Natural killer cell treated with Interleukin-12 subunit alpha and Interleukin-12 subunit beta and Interleukin-15 and Interleukin-18, amount 100 ng/mL, for 72 hours (primary cell): ENCODE results near the gene CCDC127. TPM values are rescaled to one million over a fixed set of nuclear protein-coding genes. Genes with fewer than 3 reads are reported as not detected.

Experiments
- ATAC-seq, 2 donors: fragments of 150-1000 bp; cut with Tn5 transposase in 1 of 2; sonication (Bioruptor Pico), chemical (Tn5 transposase) in 1 of 2; 2 replicates each; pipeline ENCODE4 v1.10.0; 2021
- DNase-seq: peaks from one replicate; pipeline ENCODE4 v3.0.0; 2022; ENCODE audit warnings: low spot score
- H3K27ac Mint-ChIP-seq, 2 donors: 1 replicate in 1 of 2; 2 replicates in 1 of 2; pipeline ENCODE4 v1.8.0; 2022; ENCODE audit warnings: mixed read lengths in 2 of 2, mild to moderate bottlenecking in 1 of 2, moderate library complexity in 1 of 2
- H3K27me3 Mint-ChIP-seq, 2 donors: 1 replicate in 1 of 2; 2 replicates in 1 of 2; pipeline ENCODE4 v1.8.0; 2022; ENCODE audit warnings: mixed read lengths in 2 of 2
- H3K36me3 Mint-ChIP-seq: one replicate; pipeline ENCODE4 v1.8.0; 2022; ENCODE audit warnings: mixed read lengths
- H3K4me1 Mint-ChIP-seq, 2 donors: 1 replicate in 1 of 2; 2 replicates in 1 of 2; pipeline ENCODE4 v1.8.0; 2022; ENCODE audit warnings: low read depth in 2 of 2, mixed read lengths in 2 of 2, mild to moderate bottlenecking in 1 of 2
- H3K4me3 Mint-ChIP-seq: one replicate; pipeline ENCODE4 v1.8.0; 2022; ENCODE audit warnings: mixed read lengths
- H3K9me3 Mint-ChIP-seq: 2 replicates; pipeline ENCODE4 v1.8.0; 2022; ENCODE audit warnings: mixed read lengths
- total RNA-seq, 2 donors: library from RNA; stranded (reverse); gene quantifications; one replicate each; pipeline ENCODE4 v1.2.3, GENCODE V29; 2022

Gene CCDC127
- total RNA-seq, 2 donors from 2014 or later, result 4.3 to 9.1 TPM

GRCh38 chr5:156411-157072, 61.4 kb downstream of the CCDC127 start:
- no peaks in the 10 kb centered on the region for H3K4me1 Mint-ChIP-seq
- H3K36me3 Mint-ChIP-seq, result no peaks in the 10 kb centered on the region
- peaks cover 13 to 32% of the 10 kb centered on the region in 2 donors for H3K27me3 Mint-ChIP-seq
- no peak overlapping the region for H3K4me3 Mint-ChIP-seq
- no peaks in the 10 kb centered on the region for H3K9me3 Mint-ChIP-seq
- no peak for ATAC-seq
- no peak for DNase-seq
- no peak overlapping the region for H3K27ac Mint-ChIP-seq

- H3K27me3 Mint-ChIP-seq, result peaks cover 11 to 25% of the 10 kb centered on the region in 2 donors
- DNase-seq, result no peak
- no peaks in the 10 kb centered on the region for H3K36me3 Mint-ChIP-seq
- H3K9me3 Mint-ChIP-seq, result no peaks in the 10 kb centered on the region
- no peaks in the 10 kb centered on the region for H3K4me1 Mint-ChIP-seq
- H3K27ac Mint-ChIP-seq, result no peak overlapping the region
- peak in 1 of 2 donors; percentile 44 for ATAC-seq
- no peak overlapping the region for H3K4me3 Mint-ChIP-seq
These were observed 62.1 kb downstream of the CCDC127 start for GRCh38 chr5:155651-156410.

- Mint-ChIP-seq H3K27ac (no peak overlapping the region), H3K36me3 (no peaks in the 10 kb centered on the region), H3K4me3 (no peak overlapping the region), H3K9me3 (no peaks in the 10 kb centered on the region), H3K27me3 (peaks cover 12 to 19% of the 10 kb centered on the region in 2 donors), H3K4me1 (no peaks in the 10 kb centered on the region)
- ATAC-seq (no peak), DNase-seq (no peak)
These were observed 63.1 kb downstream of the CCDC127 start for GRCh38 chr5:154826-155225.

GRCh38 chr5:154236-154635, 63.7 kb downstream of the CCDC127 start:
- no peaks in the 10 kb centered on the region for H3K9me3 Mint-ChIP-seq
- no peak overlapping the region for H3K4me3 Mint-ChIP-seq
- peaks cover 7 to 18% of the 10 kb centered on the region in 2 donors for H3K27me3 Mint-ChIP-seq
- DNase-seq (no peak), ATAC-seq (no peak)
- H3K36me3 Mint-ChIP-seq, result no peaks in the 10 kb centered on the region
- no peaks in the 10 kb centered on the region for H3K4me1 Mint-ChIP-seq
- no peak overlapping the region for H3K27ac Mint-ChIP-seq

- no peak for DNase-seq
- no peaks in the 10 kb centered on the region for H3K9me3 Mint-ChIP-seq
- no peak overlapping the region for H3K4me3 Mint-ChIP-seq
- H3K27ac Mint-ChIP-seq, result no peak overlapping the region
- H3K27me3 Mint-ChIP-seq, result peaks cover 2 to 16% of the 10 kb centered on the region in 2 donors
- no peaks in the 10 kb centered on the region for H3K4me1 Mint-ChIP-seq
- ATAC-seq, result no peak
- H3K36me3 Mint-ChIP-seq, result peaks cover 4% of the 10 kb centered on the region
These were observed 64.7 kb downstream of the CCDC127 start for GRCh38 chr5:153256-153655.

- Mint-ChIP-seq H3K27ac (no peak overlapping the region), H3K4me3 (no peak overlapping the region), H3K36me3 (peaks cover 16% of the 10 kb centered on the region), H3K27me3 (peaks cover 4 to 26% of the 10 kb centered on the region in 2 donors), H3K9me3 (peaks cover 4% of the 10 kb centered on the region), H3K4me1 (no peaks in the 10 kb centered on the region)
- DNase-seq (no peak), ATAC-seq (no peak)
These were observed 65.9 kb downstream of the CCDC127 start for GRCh38 chr5:152077-152476.

- H3K36me3 Mint-ChIP-seq, result peaks cover 16% of the 10 kb centered on the region
- peaks cover 4 to 26% of the 10 kb centered on the region in 2 donors for H3K27me3 Mint-ChIP-seq
- ATAC-seq (no peak), DNase-seq (no peak)
- no peak overlapping the region for H3K4me3 Mint-ChIP-seq
- H3K4me1 Mint-ChIP-seq, result no peaks in the 10 kb centered on the region
- H3K27ac Mint-ChIP-seq, result no peak overlapping the region
- H3K9me3 Mint-ChIP-seq, result peaks cover 4% of the 10 kb centered on the region
These were observed 67.2 kb downstream of the CCDC127 start for GRCh38 chr5:150746-151145.

- ATAC-seq, result no peak
- no peaks in the 10 kb centered on the region for H3K4me1 Mint-ChIP-seq
- H3K4me3 Mint-ChIP-seq, result no peak overlapping the region
- no peak for DNase-seq
- no peak overlapping the region for H3K27ac Mint-ChIP-seq
- peaks cover 4 to 26% of the 10 kb centered on the region in 2 donors for H3K27me3 Mint-ChIP-seq
- peaks cover 4% of the 10 kb centered on the region for H3K9me3 Mint-ChIP-seq
- H3K36me3 Mint-ChIP-seq, result peaks cover 16% of the 10 kb centered on the region
These were observed 68.0 kb downstream of the CCDC127 start for GRCh38 chr5:149745-150485.

GRCh38 chr5:147751-148150, 70.2 kb downstream of the CCDC127 start:
- Mint-ChIP-seq H3K9me3 (peaks cover 4% of the 10 kb centered on the region), H3K4me1 (no peaks in the 10 kb centered on the region), H3K4me3 (no peak overlapping the region), H3K27ac (no peak overlapping the region), H3K27me3 (peaks cover 4 to 26% of the 10 kb centered on the region in 2 donors), H3K36me3 (peaks cover 16% of the 10 kb centered on the region)
- DNase-seq, result no peak
- ATAC-seq, result no peak

Other genes with a start within 250 kb of the CCDC127 start
- gene PLEKHG4B, start 126.0 kb downstream of the CCDC127 start, total RNA-seq, result not detected
- not detected for gene LRRC14B, start 26.7 kb downstream of the CCDC127 start, total RNA-seq
- gene SDHA, start 167 bp upstream of the CCDC127 start, total RNA-seq, result 100 to 1,000 TPM; 121 to 130 TPM
- 10 to 100 TPM; 71.5 to 85.9 TPM for gene PDCD6, start 53.5 kb upstream of the CCDC127 start, total RNA-seq
- gene AHRR, start 103.6 kb upstream of the CCDC127 start, total RNA-seq, result 10 to 100 TPM in 1 of 2 donors, 1 to 10 TPM in 1; 4.1 to 11.0 TPM
- 10 to 100 TPM; 60.2 to 89.8 TPM for gene EXOC3, start 225.0 kb upstream of the CCDC127 start, total RNA-seq